ENCODE results near the gene RYR3.

Gene RYR3

GRCh38 chr15:33699691-33700447, 389.1 kb downstream of the RYR3 start:
- no peak for DNase-seq (ENCODE audit: low read depth in 4 of 4, low spot score in 1 of 4)

- peak; percentile 12 to 43 (median 33) for DNase-seq (ENCODE audit: low read depth in 4 of 4, low spot score in 1 of 4)
Measured at GRCh38 chr15:33700695-33701303, 390.0 kb downstream of the RYR3 start.

- no peak for DNase-seq (ENCODE audit: low read depth in 4 of 4, low spot score in 1 of 4)
Measured at GRCh38 chr15:33701304-33701696, 390.5 kb downstream of the RYR3 start.

GRCh38 chr15:33706173-33706572, 395.4 kb downstream of the RYR3 start:
- no peak for DNase-seq (ENCODE audit: low read depth in 4 of 4, low spot score in 1 of 4)

- no peak for DNase-seq (ENCODE audit: low read depth in 4 of 4, low spot score in 1 of 4)
Measured at GRCh38 chr15:33710748-33711147, 400.0 kb downstream of the RYR3 start.

- peak in 1 of 4 experiments; percentile 8 for DNase-seq (ENCODE audit: low read depth in 4 of 4, low spot score in 1 of 4)
Measured at GRCh38 chr15:33716025-33716424, 405.3 kb downstream of the RYR3 start.

GRCh38 chr15:33720952-33721351, 410.2 kb downstream of the RYR3 start:
- DNase-seq (ENCODE audit: low read depth in 4 of 4, low spot score in 1 of 4): no peak

GRCh38 chr15:33722005-33722672, 411.4 kb downstream of the RYR3 start:
- no peak for DNase-seq (ENCODE audit: low read depth in 4 of 4, low spot score in 1 of 4)

- DNase-seq (ENCODE audit: low read depth in 4 of 4, low spot score in 1 of 4): no peak
Measured at GRCh38 chr15:33722673-33723015, 411.9 kb downstream of the RYR3 start.

GRCh38 chr15:33724321-33725036, 413.7 kb downstream of the RYR3 start:
- no peak for DNase-seq (ENCODE audit: low read depth in 4 of 4, low spot score in 1 of 4)

GRCh38 chr15:33729653-33730052, 418.9 kb downstream of the RYR3 start:
- no peak for DNase-seq (ENCODE audit: low read depth in 4 of 4, low spot score in 1 of 4)

GRCh38 chr15:33730815-33731214, 420.0 kb downstream of the RYR3 start:
- DNase-seq (ENCODE audit: low read depth in 4 of 4, low spot score in 1 of 4): no peak

GRCh38 chr15:33735143-33735542, 424.4 kb downstream of the RYR3 start:
- DNase-seq (ENCODE audit: low read depth in 4 of 4, low spot score in 1 of 4): no peak

GRCh38 chr15:33735637-33736247, 425.0 kb downstream of the RYR3 start:
- DNase-seq (ENCODE audit: low read depth in 4 of 4, low spot score in 1 of 4): no peak

- peak in 2 of 4 experiments; percentile 4 to 21 for DNase-seq (ENCODE audit: low read depth in 4 of 4, low spot score in 1 of 4)
Measured at GRCh38 chr15:33737687-33738601, 427.2 kb downstream of the RYR3 start.

GRCh38 chr15:33738941-33739664, 428.3 kb downstream of the RYR3 start:
- no peak for DNase-seq (ENCODE audit: low read depth in 4 of 4, low spot score in 1 of 4)

GRCh38 chr15:33742306-33742705, 431.5 kb downstream of the RYR3 start:
- DNase-seq (ENCODE audit: low read depth in 4 of 4, low spot score in 1 of 4): no peak

GRCh38 chr15:33742800-33743199, 432.0 kb downstream of the RYR3 start:
- DNase-seq (ENCODE audit: low read depth in 4 of 4, low spot score in 1 of 4): no peak

- DNase-seq (ENCODE audit: low read depth in 4 of 4, low spot score in 1 of 4): no peak
Measured at GRCh38 chr15:33746203-33746602, 435.4 kb downstream of the RYR3 start.

- DNase-seq (ENCODE audit: low read depth in 4 of 4, low spot score in 1 of 4): no peak
Measured at GRCh38 chr15:33753012-33753411, 442.2 kb downstream of the RYR3 start.

All from stimulated activated CD4-positive, alpha-beta T cell treated with anti-CD3 and anti-CD28 coated beads, Interleukin-1b, Interleukin-23, amount 100 ng/mL, for 24 hours (primary cell).